HG03103 (cell line): ENCODE data around the gene CD3E.
"Not testable (repeated sequence)": the region's sequence is repeated elsewhere in the genome, so short reads cannot be mapped to it uniquely, and the experiment has no call there.

Experiments
- ATAC-seq: cut with Tn5 transposase; IDR thresholded peaks from one replicate; pipeline ENCODE4 v1.9.1; 2021; ENCODE audit warnings: low read depth; ENCODE audit not compliant: unreplicated experiment

The CD3E gene

DNA sequence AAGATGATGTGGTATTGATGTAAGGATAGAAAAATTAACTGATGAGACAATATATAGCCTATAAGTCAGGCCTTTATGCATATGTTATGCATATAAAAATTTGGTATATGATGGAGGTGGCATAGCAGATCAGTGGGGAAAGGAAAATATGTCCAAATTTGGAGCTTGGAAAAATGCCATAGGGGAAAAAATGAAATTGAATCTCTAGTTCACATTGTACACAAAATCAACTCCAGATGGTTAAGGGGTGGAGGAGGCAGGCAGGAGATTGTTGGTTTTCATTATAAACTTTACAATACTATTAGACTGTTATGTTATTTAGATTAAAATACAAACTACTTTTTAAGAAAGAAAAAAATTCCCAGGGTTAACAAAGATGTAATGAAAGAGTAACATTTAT lies 15.1 kb upstream of the CD3E start:
- ATAC-seq = no peak

DNA sequence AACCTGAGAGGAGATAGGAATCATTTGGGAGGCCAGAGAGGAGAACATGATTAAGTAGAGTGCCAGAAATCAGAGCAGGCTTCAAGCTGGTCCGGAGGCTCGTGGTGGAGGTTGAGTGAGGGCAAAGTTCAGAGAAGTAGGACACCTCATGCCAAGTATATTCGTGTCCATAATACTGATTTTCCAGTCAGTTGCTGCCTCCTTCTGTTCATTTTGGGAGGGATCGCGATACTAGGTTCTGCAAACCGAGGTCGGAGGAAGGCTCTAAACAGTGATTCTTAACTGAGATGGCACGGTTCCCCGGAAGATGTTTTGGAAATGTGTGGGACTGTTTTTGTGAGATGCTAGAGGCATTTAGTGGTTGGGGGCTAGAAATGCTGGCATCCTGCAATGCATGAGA lies 13.6 kb upstream of the CD3E start:
- no peak for ATAC-seq

DNA sequence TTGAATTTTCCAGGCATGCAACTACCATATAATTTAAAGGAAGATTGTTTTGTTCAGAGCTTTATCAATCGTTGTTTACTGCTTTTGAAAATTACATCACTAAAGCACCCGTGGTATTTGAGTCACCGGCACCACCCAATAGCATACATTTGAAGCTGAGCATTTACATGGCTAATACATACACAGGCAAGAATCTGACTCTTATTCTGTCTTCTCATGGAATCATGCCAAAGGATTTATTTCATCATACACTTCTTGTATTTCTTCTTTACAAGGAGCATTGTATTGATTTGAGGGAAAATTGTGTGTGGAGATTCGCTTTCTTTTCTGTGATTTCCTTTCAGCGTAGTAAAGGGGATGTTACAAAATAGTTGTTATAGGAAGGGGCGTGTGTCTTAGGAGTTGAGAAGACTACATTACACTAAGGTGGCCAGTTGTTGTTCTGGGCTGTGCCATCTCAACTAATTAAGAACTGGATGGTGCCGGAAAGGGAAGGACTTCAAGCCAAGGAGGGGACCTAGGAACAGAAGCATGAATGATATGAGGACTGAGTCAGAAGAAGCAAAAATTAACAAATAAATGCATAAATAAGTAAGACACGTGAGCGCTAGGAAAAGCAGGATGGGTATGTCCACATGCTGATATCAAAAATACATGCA lies 12.9 kb upstream of the CD3E start:
- ATAC-seq = no peak

DNA sequence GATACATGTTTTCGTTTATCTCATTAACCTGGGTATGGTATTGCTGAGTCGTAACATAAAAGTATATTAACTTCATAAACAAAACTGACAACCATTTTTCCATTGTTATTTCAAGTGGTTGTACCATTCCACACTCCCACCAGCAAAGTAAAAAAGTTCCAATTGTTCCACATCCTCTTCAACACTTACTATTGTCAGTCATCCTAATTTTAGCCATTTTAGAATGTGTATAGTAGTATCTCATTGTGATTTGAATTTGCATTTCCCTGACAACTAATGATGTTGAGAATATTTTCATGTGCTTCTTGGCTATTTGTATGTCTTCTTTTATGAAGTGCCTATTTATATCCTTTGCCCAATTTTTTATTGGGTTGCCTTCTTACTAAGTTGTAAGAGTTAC lies 10.5 kb upstream of the CD3E start:
- no peak for ATAC-seq

DNA sequence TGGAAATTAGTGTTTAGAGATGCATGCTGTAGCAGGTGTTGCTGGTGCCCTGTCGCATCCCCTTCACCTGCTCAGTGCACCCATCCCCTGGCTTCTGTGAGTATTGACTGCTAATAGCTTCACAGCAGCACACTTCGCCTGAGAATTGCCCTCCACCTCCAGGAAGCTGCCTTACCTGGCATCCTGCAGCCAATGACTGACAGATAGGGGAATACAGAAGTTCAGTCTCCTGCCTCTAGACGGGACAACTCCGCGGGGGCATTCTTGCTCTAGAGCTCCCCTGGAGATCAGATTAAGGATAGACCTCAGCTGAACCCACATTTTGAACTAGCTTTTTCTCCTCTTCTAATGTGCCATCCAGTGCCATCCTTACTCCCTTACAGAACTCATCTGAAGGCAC lies 9.3 kb upstream of the CD3E start:
- ATAC-seq = no peak

DNA sequence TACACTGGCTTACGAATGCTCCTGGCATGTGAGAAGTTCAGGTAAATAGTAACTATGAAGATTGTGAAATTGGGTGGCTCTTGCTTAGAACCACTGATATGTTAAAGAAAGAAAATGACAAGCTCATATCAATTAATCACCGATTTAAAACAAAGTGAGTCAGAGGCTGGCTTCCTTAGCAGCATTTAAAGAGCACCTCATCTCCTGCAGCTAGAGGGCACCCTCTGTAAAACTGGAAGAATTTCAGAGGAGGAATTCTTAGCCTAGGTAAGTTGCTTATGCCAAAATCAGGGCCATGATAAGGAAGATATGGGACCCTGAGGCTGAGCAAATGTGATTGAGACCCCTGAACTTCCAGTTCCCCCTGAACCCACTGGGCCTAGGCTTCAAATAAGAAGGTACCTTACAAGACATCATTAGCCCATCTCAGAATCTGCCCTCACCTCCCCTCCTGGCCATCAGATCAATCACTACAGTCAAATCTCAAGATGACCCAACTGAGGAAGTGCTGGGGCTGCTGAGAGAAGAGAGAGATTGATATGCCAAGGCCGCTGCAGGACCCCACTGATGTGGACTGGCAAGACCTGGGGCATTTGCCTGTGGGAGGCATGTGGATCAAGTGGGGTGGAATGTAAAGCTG lies 8.6 kb upstream of the CD3E start:
- ATAC-seq = no peak

DNA sequence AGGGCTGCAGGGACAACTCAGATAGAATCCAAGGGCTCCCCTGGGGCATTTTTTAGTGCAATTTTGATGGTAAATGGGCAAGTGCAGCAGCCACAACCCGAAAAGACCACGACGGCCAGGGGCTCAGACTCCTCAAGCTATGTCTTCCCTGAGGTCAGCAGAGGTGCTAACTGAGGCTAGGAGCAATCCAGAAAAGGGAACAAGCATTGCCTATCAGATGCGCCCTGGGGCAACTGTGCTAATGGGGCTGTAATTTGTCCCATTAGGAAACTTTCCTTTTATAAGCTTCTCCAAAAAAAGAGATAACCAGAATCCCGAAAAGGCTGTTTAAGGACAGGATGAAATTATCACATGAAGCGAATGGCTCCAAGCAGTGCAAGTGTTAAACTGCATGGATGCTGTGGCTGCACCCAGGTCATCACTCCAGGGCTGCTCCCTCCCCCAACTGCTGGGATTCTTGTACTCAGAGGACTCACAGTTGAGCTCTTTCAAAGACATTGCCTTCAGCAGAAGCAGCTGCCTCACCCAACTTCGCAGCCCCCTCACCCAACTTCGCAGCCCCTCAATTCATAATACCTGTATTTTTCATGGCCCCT lies 2.8 kb upstream of the CD3E start:
- no peak for ATAC-seq

DNA sequence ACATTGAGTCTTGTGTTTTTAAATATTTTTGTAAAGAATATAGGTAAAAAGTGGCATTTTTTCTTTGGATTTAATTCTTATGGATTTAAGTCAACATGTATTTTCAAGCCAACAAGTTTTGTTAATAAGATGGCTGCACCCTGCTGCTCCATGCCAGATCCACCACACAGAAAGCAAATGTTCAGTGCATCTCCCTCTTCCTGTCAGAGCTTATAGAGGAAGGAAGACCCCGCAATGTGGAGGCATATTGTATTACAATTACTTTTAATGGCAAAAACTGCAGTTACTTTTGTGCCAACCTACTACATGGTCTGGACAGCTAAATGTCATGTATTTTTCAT lies 333 bp upstream of the CD3E start:
- ATAC-seq = no peak

DNA sequence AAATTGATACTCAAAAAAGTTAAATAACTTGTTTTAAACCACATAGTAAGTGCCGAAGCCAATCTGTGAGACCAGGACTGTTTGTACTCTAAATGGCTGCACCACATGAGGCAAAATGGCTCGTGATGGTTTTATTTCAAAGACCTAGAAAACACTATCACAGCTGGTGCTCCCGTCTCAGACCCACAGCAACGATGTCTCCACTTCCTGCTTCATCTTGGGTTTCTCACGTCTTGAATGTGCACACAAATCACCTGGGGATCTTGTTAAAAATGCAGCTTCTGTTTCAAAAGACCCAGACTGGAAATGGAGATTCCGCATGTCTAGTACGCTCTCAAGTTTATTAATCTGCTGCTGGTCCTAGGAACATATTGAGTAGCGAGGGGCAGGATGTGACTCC lies 1.2 kb downstream of the CD3E start:
- ATAC-seq = no peak

DNA sequence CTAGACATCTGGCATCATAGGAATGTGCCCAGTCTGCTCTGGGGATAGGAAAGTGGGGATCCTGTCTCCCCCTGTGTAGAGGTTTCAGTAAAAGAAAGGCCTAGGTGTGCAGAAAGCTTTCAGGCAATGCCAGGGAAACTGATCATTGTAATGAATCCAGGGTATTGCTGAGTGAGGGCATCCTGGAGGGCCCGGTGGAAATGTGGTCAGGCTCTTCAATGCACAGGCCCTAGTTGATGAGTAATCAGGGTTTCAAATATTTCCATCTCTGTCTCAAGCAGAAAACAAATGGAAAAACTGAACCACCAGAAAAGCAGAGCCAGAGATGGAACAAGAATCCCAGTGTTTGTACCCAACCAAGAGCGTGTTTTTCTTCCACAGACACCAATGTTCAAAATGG lies 2.0 kb downstream of the CD3E start:
- no peak for ATAC-seq

DNA sequence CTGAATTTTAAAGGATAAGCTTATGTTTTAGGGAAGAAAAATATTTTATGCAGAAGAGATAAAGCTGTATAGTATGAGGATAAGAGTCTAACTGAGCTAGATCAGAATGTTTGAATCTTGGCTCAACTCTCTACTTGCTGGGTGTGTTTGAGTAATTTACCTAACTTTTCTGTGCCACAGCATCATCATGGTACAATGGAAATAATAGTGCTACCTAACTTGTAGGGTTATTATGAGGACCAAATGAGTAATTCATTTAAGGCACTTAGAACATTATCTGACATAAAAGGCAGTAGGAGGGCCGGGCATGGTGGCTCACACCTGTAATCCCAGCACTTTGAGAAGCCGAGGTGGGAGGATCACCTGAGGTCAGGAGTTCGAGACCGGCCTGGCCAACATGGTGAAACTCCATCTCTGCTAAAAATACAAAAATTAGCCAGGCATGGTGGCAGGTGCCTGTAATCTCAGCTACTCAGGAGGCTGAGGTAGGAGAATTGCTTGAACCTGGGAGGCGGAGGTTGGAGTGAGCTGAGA lies 4.5 kb downstream of the CD3E start:
- not testable (repeated sequence) for ATAC-seq

DNA sequence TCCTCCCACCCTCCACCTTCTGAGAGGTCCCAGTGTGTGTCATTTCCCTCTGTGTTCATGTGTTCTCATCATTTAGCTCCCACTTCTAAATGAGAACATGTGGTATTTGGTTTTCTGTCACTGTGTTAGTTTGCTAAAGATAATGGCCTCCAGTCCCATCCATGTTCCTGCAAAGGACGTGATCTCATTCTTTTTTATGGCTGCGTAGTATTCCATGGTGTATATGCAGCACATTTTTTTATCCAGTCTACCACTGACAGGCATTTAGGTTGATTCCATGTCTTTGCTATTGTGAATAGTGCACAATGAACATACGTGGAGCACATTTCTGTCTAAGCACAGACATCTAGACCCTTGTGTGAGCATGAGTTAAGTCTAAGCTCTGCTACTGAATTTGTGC lies 5.7 kb downstream of the CD3E start:
- ATAC-seq = no peak

DNA sequence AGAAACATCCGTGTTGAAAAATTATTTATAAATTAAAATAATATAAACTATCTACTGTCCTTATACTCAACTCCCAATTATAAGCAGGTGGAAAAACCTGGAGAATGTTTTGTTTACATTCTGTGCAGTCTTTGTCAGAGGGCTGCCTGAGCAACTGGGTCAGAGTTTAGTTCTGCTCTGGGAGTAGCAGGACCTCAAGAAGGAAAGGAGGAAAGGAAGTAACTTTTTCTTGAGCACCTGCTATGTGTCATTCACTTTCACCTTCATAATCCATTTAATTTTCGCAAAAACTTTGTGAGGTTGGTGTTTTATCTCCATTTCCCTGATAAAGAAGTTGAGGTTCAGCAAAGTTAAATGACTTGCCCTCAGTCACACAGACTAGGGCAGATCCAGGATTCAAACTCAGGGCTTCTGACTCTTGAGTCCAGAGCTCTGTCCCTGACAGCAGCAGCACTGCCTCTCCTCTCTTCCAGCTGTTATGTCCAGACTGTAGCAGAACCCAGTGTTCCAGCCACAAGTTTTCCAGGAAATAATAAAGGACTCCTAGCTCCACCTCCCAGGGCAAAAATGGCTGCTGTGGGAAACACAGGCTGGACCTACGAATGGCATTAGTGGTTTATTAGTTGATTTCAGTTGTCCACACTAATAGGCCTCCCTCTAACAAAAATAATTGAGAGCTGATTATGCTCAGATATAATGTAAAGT lies 6.4 kb downstream of the CD3E start:
- ATAC-seq = no peak

DNA sequence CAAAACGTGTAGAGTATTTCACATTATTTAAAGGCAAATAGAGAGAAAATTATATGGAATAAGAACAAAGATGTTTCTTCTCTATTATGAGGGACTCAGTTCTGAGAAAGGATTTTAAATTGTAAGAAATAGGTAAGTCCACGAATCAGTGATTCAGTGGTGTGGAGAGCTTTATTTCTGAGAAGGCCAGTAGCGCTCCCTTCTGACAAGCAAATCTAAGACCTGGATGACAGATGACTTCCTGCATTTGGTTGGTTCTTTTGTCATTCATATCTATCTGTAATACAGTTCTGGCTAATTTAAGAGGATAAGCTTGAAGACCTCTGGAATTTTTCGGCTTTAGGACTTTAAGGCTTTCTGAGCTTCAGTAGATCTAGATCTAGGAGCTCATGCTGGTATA lies 7.0 kb downstream of the CD3E start:
- ATAC-seq = no peak

DNA sequence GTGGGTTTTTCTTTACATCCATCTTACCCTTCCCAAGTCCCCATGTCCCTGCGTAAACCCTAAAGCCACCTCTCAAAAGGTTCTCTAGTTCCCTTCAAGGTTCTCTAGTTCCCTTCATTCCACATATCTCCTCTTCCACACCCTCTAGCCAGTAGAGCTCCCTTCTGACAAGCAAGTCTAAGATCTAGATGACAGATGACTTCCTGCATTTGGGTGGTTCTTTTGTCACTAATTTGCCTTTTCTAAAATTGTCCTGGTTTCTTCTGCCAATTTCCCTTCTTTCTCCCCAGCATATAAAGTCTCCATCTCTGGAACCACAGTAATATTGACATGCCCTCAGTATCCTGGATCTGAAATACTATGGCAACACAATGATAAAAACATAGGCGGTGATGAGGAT lies 7.8 kb downstream of the CD3E start:
- ATAC-seq = no peak

DNA sequence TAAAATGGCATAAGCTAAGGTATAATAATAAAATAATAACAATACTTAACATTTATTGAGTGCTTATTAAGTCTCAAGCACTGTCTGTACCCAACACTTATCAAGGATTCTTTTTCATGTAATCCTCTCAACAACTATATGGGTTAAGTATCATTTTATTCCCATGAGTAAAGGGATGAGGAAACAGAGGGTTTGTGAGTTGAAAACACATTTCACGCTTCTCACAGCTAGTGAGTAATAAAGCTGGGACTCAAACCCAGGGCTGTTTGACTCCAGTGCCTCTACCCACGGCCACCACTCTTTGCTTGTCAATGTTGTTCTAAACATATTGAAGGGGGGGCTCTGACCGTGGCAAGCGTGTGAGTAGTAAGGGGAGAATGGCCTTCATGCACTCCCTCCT lies 8.7 kb downstream of the CD3E start:
- no peak for ATAC-seq

DNA sequence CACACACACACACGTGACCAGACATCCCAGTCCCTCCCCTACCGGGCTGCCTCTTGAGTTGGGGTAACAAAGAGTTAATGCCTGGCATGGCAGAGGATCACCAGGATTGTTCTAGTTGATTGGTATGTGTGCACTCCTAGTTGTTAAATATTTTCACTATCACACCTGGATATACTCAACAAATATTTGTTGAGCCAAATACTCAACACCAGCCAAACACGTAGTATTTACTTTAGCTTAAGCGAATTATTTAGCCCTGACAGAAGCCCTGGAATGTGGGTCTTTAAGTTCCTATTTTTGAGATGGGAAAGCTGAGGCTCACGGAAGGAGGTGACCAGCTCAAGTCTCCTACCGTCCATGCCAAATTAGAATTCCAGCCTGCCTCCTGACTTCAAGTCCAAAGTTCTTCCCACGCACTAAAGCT lies 10.5 kb downstream of the CD3E start:
- ATAC-seq = no peak

DNA sequence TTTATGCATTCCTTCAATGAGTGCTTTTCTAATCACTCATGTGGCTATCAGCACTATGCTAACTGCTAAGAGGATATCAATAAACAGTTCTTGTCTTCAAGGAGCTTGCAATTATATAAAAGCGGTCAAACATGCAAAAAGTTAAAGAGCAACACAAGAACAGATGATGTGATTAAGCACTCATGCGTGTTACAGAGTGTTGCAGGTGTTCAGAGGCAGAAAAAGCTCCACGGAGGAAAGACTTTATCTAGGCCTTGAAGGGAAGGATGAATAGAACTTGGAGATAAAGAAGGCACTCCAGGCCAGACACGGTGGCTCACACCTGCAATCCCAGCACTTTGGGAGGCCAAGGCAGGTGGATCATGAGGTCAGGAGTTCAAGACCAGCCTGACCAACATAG lies 13.6 kb downstream of the CD3E start:
- no peak for ATAC-seq

DNA sequence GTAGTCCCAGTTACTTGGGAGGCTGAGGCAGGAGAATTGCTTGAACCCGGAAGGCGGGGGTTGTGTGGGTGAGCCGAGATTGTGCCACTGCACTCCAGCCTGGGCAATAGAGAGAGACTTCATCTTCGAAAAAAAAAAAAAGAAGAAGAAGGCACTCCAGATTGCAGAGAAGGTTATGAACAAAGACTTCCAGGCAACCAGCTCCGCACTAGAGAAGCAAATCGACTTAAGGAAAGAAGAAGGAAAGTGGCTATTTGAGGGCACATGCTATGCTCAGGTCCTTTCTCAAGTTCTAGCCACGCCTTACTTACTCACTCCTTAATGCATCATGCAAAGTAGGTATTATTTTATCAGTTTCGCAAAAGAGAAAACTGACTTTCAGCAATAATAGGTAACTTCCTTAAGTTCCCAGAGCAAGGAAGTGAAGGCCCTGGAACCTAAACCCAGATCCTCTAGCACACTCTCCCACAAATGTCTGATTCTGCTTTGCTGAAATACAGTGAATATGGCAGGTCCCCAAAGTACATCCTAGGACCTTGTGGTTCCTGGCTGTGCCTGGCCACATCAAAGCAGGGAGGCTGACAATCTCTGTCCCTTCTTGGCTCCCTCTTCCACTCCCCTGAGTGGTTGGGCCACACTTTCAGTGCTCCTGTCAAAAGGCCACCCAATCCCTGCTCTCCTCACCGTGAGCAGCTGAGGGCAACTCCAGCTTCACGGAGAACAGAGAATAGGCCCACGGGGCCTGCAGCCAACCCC lies 14.2 kb downstream of the CD3E start:
- ATAC-seq = no peak

DNA sequence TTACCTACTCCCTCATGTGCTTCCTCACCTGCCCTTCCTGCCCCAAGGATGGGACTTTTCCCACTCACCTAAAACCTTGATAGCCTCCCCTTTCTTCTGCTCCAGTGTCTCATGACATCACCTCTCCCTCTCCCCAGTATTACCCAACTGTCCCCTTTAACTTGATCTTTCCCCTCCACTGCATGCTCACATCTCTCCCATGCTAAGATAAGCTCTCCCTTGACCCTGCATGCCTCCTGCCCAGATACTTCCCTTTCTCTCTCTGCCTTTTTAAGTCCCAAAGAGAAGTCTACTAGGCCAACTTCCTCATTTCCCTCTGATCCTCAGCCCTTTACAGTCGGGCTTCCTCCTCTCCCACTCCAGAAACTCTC lies 14.8 kb downstream of the CD3E start:
- ATAC-seq = no peak

DNA sequence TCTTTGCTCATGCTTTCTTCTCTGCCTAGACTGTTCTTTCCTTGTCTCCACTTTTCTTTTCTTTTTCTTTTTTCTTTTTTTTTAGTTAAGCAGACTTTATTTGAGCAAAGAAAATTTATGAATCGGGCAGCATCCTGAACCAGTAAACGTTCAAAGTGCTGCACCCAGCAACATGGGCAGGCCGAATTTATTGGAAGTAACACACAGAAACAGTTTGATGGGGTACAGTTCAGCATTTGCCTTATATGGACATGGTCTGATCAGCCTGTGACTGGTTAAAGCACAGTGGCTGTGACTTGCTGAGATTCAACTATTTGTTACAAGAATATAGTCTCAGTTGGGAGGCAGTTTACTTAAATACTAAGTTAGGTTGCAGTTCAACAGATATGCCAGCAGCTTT lies 16.0 kb downstream of the CD3E start:
- no peak for ATAC-seq
